Osteocyte (in vitro differentiated cells): ENCODE results near the gene POP5. TPM values are rescaled to one million over a fixed set of nuclear protein-coding genes. Genes with fewer than 3 reads are reported as not detected.

Source experiments
- DNase-seq: peaks from one replicate; pipeline ENCODE4 v3.0.0; 2021; ENCODE audit warnings: mixed read lengths; ENCODE audit not compliant: unreplicated experiment; ENCODE audit errors: extremely low spot score
- H3K27ac Mint-ChIP-seq: one replicate; pipeline ENCODE4 v1.8.0; 2021; ENCODE audit warnings: mild to moderate bottlenecking, mixed read lengths; ENCODE audit not compliant: unreplicated experiment
- H3K27me3 Mint-ChIP-seq: one replicate; pipeline ENCODE4 v1.8.0; 2021; ENCODE audit warnings: mixed read lengths; ENCODE audit not compliant: unreplicated experiment
- H3K36me3 Mint-ChIP-seq: one replicate; pipeline ENCODE4 v1.8.0; 2021; ENCODE audit warnings: mixed read lengths; ENCODE audit not compliant: unreplicated experiment
- H3K4me1 Mint-ChIP-seq: one replicate; pipeline ENCODE4 v1.8.0; 2021; ENCODE audit warnings: mixed read lengths; ENCODE audit not compliant: unreplicated experiment
- H3K4me3 Mint-ChIP-seq: one replicate; pipeline ENCODE4 v1.8.0; 2021; ENCODE audit warnings: mild to moderate bottlenecking, moderate library complexity, mixed read lengths; ENCODE audit not compliant: unreplicated experiment
- H3K9me3 Mint-ChIP-seq: one replicate; pipeline ENCODE4 v1.8.0; 2021; ENCODE audit warnings: mixed read lengths; ENCODE audit not compliant: unreplicated experiment
- total RNA-seq: library from RNA; stranded (reverse); gene quantifications from 2 replicates; pipeline ENCODE4 v1.2.1, GENCODE V29; 2021
- TF ChIP-seq, protein P1 (sequence below): fragments of 200-600 bp; sonication (generic); IDR thresholded peaks from 2 replicates; pipeline ENCODE4 v1.5.0; 2021; ENCODE audit warnings: antibody characterized with exemption, mild to moderate bottlenecking, moderate library complexity

POP5 gene
- total RNA-seq, 1 donor from 2014 or later: 36.9 TPM

DNA sequence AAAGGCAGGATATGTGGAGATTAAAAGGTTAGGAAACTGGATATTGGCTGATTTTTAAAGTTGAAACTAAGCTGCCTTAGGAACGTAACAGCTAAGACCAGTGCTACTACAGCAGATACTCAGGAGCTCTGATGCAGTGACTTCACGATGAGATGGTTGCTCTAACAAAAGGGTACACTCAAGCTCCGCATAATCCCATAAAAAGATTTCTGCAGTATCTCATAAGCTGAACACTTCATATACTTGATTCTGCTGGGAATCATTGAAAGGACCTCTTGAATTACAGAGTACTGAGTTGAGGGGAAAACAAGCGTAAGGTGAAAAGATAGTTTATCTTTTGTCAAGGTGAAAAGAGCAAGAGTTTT is 43.4 kb downstream of the POP5 start:
- DNase-seq: no peak
- no peak overlapping the region for H3K27ac Mint-ChIP-seq
- H3K4me1 Mint-ChIP-seq: peaks cover 41% of the 10 kb centered on the region
- no peaks in the 10 kb centered on the region for H3K9me3 Mint-ChIP-seq
- no peaks in the 10 kb centered on the region for H3K27me3 Mint-ChIP-seq
- TF ChIP-seq, protein P1, sequence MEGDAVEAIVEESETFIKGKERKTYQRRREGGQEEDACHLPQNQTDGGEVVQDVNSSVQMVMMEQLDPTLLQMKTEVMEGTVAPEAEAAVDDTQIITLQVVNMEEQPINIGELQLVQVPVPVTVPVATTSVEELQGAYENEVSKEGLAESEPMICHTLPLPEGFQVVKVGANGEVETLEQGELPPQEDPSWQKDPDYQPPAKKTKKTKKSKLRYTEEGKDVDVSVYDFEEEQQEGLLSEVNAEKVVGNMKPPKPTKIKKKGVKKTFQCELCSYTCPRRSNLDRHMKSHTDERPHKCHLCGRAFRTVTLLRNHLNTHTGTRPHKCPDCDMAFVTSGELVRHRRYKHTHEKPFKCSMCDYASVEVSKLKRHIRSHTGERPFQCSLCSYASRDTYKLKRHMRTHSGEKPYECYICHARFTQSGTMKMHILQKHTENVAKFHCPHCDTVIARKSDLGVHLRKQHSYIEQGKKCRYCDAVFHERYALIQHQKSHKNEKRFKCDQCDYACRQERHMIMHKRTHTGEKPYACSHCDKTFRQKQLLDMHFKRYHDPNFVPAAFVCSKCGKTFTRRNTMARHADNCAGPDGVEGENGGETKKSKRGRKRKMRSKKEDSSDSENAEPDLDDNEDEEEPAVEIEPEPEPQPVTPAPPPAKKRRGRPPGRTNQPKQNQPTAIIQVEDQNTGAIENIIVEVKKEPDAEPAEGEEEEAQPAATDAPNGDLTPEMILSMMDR: no peak
- H3K36me3 Mint-ChIP-seq: peaks cover 7% of the 10 kb centered on the region
- no peak overlapping the region for H3K4me3 Mint-ChIP-seq

- Mint-ChIP-seq H3K36me3 (peaks cover 7% of the 10 kb centered on the region), H3K27ac (no peak overlapping the region), H3K9me3 (no peaks in the 10 kb centered on the region), H3K4me3 (peak overlapping the region; percentile 88), H3K27me3 (no peaks in the 10 kb centered on the region), H3K4me1 (peaks cover 41% of the 10 kb centered on the region)
- DNase-seq: no peak
- TF ChIP-seq, protein P1: no peak
Measured at GRCh38 chr12:120536064-120536791, 45.0 kb downstream of the POP5 start.

- Mint-ChIP-seq H3K4me1 (peaks cover 43% of the 10 kb centered on the region), H3K4me3 (peak overlapping the region; percentile 88)
- TF ChIP-seq, protein P1: no peak
Measured at GRCh38 chr12:120534703-120535655, 46.2 kb downstream of the POP5 start.

GRCh38 chr12:120534203-120534702 is 46.9 kb downstream of the POP5 start, which contains the start of gene RNF10:
TSS of gene RNF10 (plus strand) at chr12:120534356. CDS start at chr12:120534812, 456 bp downstream.
- Mint-ChIP-seq H3K9me3 (no peaks in the 10 kb centered on the region), H3K4me1 (peaks cover 50% of the 10 kb centered on the region), H3K4me3 (peak within 1 kb of the TSS; percentile 88), H3K27ac (peak within 1 kb of the TSS; percentile 94), H3K27me3 (no peaks in the 10 kb centered on the region), H3K36me3 (peaks cover 7% of the 10 kb centered on the region)
- TF ChIP-seq, protein P1: no peak
- DNase-seq: peak; percentile 89

More at GRCh38 chr12:120534703-120535655, 46.2 kb downstream of the POP5 start:
- peak overlapping the region; percentile 94 for H3K27ac Mint-ChIP-seq
- H3K36me3 Mint-ChIP-seq: peaks cover 7% of the 10 kb centered on the region
- H3K27me3 Mint-ChIP-seq: no peaks in the 10 kb centered on the region
- DNase-seq: peak; percentile 85
- no peaks in the 10 kb centered on the region for H3K9me3 Mint-ChIP-seq
